ENCODE data around the gene PYM1.

GRCh38 chr12:55974308-55974730 lies 46.6 kb upstream of the PYM1 start:
- TF ChIP-seq CTCF (IDR thresholded peaks at IDR 0.05 in 8 of 11, conservative IDR thresholded peaks at IDR 0.05 in 3 of 11) (no peak), POLR2A (IDR thresholded peaks at IDR 0.05) (no peak), POLR2AphosphoS5 (IDR thresholded peaks at IDR 0.05) (no peak)
